GM11168 (cell line): ENCODE results near the gene DDX21.

Source experiments
- in situ Hi-C: fragments of 300-500 bp; cut with MboI; formaldehyde crosslinking; loops from one replicate; pipeline ENCODE4 v1.12.0; 2022; ENCODE audit warnings: low sequenced_read_pairs; ENCODE audit not compliant: unreplicated experiment

Gene DDX21

DNA sequence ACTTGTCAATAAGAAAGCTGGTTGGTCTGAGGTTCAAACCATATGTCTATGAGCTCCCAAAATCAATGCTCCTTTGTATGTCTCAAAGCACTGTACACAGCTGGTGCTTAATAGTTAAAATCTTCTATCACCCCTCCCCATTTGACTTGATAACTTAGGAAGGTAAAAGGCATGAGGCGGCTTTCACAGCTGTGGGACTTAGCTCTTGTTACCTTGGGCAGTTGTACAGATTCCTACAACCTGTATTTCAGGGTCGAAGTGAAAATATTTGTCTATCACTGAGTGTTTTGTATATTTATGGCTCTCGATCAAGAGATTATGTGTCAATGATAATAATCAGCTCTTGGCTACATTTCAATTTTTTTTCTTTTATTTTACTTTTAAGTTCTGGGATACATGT lies 31.6 kb downstream of the DDX21 start:
- in situ Hi-C loops = no loop called here

DNA sequence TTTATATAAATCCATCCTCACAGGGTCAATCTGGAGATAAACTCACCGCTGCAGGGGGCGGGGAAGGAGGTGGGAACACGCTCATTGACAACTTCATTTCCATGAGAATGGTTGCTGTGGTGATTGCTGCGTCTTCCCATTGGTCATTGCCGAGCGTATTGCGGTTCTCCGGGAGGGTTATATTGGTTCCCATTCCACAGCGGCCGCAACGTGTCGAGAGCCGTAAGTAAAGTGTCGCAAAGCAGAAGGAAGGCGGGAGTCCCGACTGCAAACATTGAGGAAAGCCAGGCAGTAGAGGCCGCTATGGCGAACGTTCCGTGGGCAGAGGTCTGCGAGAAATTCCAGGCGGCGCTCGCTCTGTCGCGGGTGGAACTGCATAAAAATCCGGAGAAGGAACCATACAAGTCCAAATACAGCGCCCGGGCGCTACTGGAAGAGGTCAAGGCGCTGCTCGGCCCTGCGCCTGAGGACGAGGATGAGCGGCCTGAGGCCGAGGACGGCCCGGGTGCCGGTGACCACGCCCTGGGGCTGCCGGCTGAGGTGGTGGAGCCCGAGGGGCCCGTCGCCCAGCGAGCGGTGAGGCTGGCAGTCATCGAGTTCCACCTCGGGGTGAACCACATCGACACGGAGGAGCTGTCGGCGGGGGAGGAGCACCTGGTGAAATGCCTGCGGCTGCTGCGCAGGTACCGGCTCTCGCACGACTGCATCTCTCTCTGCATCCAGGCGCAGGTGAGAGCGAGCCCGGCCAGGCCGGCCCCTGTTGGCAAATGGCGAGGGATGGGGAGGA lies 32.8 kb downstream of the DDX21 start, which contains the start of gene KIFBP:
KIFBP (plus strand) TSS at position 274 of the 787 bp plus-strand sequence; CDS start at position 304, 30 bp downstream.
- in situ Hi-C loops = no loop called here

DNA sequence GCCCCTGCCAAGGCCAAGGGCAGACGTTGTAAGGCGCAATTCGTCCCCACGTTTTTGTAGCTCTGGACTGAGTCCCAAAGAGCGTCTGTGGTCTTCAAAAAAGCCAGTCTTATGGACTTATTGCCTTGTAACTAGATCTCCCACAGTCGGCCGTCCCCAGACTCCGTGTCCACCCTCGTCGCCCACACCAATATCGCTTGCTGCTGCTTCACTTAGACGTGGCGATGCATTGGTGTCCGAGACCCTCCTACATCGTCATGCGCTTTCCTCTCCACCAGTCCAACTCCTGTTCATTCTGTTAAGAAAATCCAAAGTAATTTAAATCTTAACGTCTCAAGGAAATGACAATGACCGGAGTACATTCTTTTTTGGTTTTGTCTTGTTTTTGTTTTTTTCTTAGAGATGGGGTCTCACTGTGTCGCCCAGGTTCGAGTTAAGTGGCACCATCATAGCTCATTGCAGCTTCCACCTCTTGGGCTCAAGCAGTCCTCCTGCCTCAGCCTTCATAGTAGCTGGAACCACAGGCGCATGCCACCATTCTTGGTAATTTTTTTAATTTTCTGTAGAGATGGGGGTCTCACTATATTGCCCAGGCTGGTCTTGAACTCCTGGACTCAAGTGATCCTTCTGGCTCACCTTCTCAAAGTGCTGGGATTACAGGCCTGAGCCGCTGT lies 33.5 kb downstream of the DDX21 start:
- in situ Hi-C loops = no loop called here

DNA sequence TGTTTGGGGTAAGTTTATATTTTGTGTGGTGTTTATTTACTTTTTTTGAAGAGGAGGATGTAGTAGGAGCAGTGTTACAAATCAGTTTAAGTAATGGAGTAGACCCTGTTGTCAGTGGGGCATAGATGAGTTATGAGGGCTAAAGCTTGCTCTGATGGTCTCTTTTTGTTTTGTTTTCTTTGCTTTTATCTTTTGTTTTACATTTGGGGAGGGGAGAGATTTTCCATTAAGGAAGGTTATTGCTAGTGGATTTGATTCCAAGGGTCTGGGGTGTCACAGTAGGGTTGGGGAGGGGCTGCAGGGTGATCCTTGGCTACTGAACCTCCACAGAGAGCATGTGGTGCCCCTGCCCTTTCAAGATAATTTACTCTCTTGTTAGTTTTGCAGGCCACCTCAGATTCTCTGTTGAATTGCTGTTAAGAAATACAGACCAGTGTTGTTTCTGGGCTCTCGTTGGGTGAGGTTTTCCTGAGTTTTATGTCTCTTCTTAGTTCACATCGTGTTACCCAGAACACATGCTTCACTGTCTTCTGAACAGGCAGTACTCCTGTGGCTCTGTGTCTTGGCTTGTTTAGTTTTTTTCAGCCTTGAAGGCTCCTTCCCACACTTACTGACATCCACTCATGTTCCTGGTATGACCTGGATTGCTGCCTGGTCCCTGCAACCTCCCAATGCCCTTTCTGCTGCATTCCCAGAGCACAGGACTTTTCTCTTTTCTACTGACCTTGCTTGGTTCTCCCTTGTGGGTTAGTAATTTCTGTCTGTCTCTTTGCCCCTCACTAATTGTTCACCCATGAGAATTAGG lies 36.9 kb downstream of the DDX21 start:
- in situ Hi-C loops = no loop called here

DNA sequence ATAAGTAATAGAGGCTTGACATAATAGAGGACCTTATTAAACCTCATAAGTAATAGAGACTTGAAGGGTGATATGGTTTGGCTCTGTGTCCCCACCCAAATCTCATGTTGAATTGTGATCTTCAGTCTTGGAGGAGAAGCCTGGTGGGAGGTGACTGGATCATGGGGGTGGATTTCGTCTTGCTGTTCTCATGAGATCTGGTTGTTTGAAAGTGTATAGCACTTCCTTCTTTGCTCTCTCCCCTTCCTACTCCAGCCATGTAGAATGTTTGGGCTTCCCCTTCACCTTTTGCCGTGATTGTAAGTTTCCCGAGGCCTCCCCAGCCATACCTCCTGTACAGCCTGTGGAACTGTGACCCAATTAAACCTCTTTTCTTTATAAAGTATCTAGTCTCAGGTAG lies 41.2 kb downstream of the DDX21 start:
- in situ Hi-C loops = no loop called here

DNA sequence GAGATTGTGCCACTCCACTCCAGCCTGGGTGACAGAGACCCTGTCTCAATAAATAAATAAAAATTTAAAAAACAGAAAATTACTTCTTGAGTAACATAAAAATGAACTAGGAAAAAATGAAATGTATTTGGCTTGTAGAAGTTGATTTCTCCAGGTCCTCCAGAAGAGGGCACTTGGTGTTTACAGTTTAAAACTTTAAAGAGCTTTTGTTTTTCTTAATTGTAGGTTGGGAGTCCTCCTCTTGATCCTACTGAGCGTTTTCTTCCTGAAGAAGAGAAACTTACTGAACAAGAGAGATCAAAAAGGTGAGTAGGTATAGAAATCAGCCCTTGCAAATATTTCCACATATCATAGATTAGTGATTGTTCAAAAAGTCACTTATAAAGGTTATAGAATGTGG lies 48.9 kb downstream of the DDX21 start:
- in situ Hi-C loops = loop anchor here (25.0 kb wide), 1 partner anchor 207 kb away; the partner anchor contains the start of gene HKDC1

DNA sequence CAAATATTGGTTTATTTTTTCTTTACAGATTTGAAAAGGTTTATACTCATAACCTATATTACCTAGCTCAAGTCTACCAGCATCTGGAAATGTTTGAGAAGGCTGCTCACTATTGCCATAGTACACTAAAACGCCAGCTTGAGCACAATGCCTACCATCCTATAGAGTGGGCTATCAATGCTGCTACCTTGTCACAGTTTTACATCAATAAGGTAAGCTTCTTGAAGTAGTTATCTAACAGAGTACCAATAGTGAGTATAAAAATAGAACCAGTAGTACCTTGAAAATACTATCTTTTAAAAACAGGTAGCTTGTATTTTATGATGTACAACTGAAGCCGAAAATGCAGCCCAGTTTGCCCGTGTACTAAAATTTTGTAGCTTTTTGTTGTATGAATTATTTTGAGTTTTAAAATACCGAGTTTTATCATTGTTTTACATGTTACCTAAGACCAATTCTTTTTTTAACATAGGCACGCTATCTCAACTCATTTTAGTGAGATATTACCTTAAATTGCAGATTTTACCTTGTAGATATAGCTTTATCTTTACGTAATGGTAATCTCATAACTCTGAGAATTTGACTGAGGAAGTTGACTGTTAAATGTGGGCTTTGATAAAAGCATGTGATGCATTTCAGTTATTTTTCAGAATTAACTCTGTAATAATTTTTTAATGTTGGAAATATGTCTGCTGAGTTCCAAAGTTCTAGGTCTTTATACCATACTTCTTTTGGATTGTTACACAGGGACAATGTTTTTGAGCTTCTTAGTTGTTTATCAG lies 49.9 kb downstream of the DDX21 start:
- in situ Hi-C loops = loop anchor here (25.0 kb wide), 1 partner anchor 206 kb away; the partner anchor contains the start of gene HKDC1

DNA sequence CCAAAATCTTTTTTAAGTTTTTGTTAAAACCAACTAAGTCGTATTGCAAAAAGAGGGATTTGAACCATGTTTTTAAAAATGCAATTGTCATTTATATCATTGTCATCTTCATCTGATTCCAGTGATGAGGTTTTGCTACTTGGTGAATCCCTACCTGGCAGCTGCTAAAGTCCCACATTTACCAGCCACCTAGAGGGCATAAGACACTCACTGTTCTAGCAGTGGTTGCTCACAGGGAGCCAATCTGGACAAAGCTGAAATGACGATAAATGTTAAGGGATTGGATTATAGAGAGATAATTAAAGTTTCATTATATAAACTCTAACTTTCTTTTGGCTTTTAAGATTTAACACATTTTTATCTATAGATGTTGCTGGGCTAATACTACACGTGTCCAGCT lies 51.3 kb downstream of the DDX21 start:
- in situ Hi-C loops = loop anchor here (25.0 kb wide), 1 partner anchor 205 kb away; the partner anchor contains the start of gene HKDC1

DNA sequence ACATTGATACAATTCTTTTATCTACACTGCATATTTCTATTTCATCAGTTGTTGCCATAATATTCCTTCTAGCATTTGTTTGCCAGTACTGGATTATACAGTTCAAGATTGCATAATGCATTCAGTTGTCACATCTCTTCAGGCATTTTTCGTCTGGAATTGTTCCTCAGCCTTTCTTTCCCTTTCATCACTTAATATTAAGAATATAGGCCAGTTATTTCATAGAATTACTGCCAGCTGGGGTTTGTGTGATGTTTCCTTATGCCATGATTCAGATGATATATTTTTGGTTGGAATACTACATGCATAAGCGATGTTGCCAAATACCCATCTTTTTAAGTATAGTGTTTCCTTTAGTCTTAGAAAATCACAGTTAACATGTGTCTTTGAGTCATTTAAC lies 53.4 kb downstream of the DDX21 start:
- in situ Hi-C loops = loop anchor here (25.0 kb wide), 1 partner anchor 203 kb away; the partner anchor contains the start of gene HKDC1

DNA sequence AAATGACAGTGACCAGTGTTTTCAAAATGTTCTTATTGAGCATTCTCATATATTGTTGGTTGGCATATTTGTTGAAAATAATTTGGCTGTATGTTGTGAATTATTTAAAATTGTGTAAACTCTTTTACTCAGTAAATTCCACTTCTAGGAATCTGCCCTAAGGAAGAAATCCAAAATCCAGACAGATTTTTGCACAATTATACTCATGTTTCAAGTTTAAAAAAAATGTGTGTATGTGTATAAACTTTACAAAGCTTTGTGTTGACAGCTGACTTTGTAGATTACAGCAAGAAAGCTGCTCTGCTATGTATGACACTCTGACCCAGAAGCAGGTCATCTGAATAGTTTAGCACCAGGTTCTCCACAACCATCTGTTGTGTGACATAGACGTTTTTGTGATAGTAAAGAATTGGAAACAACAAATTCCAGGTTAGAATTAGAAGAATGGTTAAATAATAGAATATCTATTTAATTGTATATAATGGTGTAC lies 54.2 kb downstream of the DDX21 start:
- in situ Hi-C loops = loop anchor here (5.0 to 25.0 kb wide), 2 partner anchors 82 to 202 kb away; partner anchors contain the start of gene HKDC1

DNA sequence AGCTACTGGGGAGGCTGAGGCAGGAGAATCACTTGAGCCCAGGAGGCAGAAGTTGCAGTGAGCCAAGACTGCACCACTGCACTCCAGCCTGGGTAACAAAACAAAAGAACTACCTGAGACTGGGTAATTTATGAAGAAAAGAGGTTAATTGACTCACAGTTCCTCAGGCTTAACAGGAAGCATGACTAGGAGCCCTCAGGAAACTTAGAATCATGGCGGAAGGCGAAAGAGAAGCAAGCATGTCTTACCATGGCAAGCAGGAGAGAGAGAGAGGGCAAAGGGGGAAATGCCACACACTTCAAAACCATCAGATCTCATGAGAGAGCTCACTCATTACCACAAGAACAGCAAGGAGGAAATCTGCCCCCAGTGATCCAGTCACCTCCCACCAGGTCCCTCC lies 56.8 kb downstream of the DDX21 start:
- in situ Hi-C loops = loop anchor here (5.0 to 25.0 kb wide), 2 partner anchors 80 to 200 kb away; partner anchors contain the start of gene HKDC1

DNA sequence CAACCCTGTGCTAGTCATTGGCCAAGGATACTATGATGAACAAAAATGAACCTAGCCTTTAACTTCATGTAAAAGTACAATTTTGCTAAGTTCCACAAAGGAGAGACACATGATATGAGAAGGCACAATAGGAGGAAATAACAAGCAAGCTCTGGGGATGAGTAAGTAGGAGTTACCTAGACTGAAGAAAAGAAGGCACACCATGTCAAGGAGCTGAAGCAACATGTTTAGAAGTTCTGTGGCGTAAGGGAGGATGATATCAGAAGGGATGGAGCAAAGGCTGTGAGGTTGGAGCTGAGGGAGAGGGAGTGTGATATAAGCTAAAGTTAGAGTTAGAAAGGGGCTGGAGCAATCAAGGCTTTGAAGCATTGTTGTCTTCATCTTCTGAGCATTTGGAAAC lies 58.2 kb downstream of the DDX21 start:
- in situ Hi-C loops = loop anchor here (5.0 to 25.0 kb wide), 2 partner anchors 78 to 198 kb away; partner anchors contain the start of gene HKDC1

DNA sequence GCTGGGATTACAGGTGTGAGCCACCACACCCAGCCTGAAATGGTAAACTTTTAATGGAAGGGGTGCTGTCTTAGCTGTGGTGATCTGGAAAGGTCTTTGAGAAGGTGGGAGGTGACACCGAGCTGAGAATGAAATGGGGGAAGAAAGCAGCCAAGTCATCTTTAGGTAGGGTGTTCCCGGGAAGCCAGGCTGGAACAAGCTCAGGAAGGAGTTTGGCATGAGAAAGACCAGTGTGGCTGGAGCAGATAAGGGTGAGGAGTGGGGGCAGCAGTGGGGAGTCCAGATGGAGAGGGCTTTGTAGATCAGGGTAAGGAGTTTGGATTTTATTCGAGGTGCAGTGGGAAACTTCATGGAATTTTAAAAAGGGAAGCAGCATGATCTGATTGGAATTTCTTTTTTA lies 62.6 kb downstream of the DDX21 start:
- in situ Hi-C loops = loop anchor here (25.0 kb wide), 1 partner anchor 194 kb away; the partner anchor contains the start of gene HKDC1

DNA sequence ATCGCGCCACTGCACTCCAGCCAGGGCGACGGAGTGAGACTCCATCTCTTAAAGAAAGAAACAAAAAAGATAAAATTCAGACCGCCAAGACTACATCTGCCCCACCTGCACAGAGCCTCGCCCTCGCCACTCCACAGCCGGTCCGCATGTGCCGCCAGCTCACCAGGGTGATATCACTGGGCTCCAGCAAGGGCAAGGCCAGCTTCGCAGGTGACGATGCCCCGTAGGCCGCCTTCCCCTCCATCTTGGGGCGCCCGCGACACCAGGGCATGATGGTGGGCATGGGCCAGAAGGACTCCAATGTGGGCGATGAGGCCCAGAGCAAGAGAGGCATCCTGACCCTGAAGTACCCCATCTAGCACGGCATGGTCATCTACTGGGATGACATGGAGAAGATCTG lies 66.6 kb downstream of the DDX21 start:
- in situ Hi-C loops = loop anchor here (25.0 kb wide), 1 partner anchor 190 kb away; the partner anchor contains the start of gene HKDC1

DNA sequence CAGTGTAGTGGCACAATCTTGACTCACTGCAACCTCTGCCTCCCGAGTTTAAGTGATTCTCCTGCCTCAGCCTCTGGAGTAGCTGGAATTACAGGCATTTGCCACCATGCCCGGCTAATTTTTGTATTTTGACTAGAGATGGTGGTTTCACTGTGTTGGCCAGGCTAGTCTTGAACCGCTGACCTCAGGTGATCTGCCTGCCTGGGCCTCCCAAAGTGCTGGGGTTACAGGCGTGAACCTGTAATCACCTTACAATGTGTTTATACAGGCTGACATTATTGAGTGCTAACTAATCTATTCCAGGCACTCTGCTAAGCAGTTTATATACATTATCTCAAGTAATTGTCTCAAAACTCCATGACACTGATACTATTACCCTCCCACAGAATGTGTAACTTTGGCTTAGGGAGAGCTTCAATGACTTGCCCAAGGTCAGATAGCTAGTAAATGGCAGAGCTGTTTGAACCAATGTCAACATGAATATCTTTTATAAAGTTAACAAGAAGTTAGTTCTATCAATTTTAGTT lies 69.5 kb downstream of the DDX21 start:
- in situ Hi-C loops = no loop called here

DNA sequence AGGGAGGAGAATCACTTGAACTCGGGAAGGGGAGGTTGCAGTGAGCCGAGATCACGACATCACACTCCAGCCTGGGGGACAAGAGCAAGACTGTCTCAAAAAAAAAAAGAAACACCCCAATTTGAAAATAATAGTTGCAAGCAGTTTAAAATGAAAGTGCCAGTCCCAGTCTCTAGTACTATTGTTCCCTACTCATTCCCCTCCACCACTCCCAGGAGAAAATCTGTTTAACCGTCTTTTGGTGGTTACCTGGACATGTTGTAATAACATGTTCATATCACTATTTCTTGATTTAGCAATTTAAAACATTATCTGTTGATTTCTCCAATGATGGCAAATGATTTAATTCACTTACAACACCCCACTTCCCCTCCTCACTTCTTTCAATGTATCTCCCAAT lies 77.3 kb downstream of the DDX21 start:
- in situ Hi-C loops = no loop called here
